Right atrium auricular region (tissue), 2 donors: Measurements from ENCODE around the gene YLPM1. TPM values are rescaled to one million over a fixed set of nuclear protein-coding genes. Genes with fewer than 3 reads are reported as not detected.
A peak's percentile ranks its signal among the peaks of the same experiment; 100 is the strongest.

Source experiments
- DNase-seq: peaks from one replicate; pipeline ENCODE4 v3.0.0-alpha.2; 2019; ENCODE audit warnings: low spot score
- H3K27ac ChIP-seq, 2 donors: fragments of 200-600 bp; sonication (generic); 1 replicate in 1 of 2; 2 replicates in 1 of 2; pipeline ENCODE4 v1.5.1; 2016 to 2019
- H3K27me3 ChIP-seq, 2 donors: fragments of 200-600 bp; sonication (generic); one replicate each; pipeline versions ENCODE4 v1.5.1 to v1.6.0; 2017 to 2019
- H3K36me3 ChIP-seq: fragments of 200-600 bp; sonication (generic); one replicate; pipeline ENCODE4 v1.5.1; 2016
- H3K4me1 ChIP-seq, 2 donors: fragments of 200-600 bp; sonication (generic); one replicate each; pipeline versions ENCODE4 v1.5.1 to v1.6.0; 2017 to 2019
- H3K4me3 ChIP-seq, 2 donors: fragments of 200-600 bp; sonication (generic); 1 replicate in 1 of 2; 2 replicates in 1 of 2; pipeline ENCODE4 v1.5.1; 2017 to 2019; ENCODE audit warnings: mild to moderate bottlenecking in 1 of 2, moderate library complexity in 1 of 2
- H3K9me3 ChIP-seq, 2 donors: fragments of 200-600 bp; sonication (generic); one replicate each; pipeline ENCODE4 v1.5.1; 2019
- total RNA-seq, 2 donors: library from RNA; depleted of rRNA; stranded (reverse); fragments of >200 nt; gene quantifications; one replicate each; pipeline ENCODE4 v1.1.0, GENCODE V29; 2016
- TF ChIP-seq, protein P1 (sequence below), 2 donors: fragments of 200-600 bp; sonication (generic); IDR thresholded peaks; one replicate each; pipeline ENCODE4 v1.5.1; 2019; ENCODE audit warnings: antibody characterized with exemption in 2 of 2

Gene YLPM1
- total RNA-seq, 2 donors from 2014 or later = 23.6 to 25.3 TPM

GRCh38 chr14:74771399-74771798 is 8.3 kb downstream of the YLPM1 start:
- Histone ChIP-seq H3K36me3 (no peaks in the 10 kb centered on the region), H3K9me3 (no peaks in the 10 kb centered on the region), H3K4me1 (peaks cover 0 to 19% of the 10 kb centered on the region in 2 donors), H3K27me3 (no peaks in the 10 kb centered on the region), H3K4me3 (no peak overlapping the region), H3K27ac (no peak overlapping the region)
- TF ChIP-seq, protein P1, sequence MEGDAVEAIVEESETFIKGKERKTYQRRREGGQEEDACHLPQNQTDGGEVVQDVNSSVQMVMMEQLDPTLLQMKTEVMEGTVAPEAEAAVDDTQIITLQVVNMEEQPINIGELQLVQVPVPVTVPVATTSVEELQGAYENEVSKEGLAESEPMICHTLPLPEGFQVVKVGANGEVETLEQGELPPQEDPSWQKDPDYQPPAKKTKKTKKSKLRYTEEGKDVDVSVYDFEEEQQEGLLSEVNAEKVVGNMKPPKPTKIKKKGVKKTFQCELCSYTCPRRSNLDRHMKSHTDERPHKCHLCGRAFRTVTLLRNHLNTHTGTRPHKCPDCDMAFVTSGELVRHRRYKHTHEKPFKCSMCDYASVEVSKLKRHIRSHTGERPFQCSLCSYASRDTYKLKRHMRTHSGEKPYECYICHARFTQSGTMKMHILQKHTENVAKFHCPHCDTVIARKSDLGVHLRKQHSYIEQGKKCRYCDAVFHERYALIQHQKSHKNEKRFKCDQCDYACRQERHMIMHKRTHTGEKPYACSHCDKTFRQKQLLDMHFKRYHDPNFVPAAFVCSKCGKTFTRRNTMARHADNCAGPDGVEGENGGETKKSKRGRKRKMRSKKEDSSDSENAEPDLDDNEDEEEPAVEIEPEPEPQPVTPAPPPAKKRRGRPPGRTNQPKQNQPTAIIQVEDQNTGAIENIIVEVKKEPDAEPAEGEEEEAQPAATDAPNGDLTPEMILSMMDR (IDR thresholded peaks at IDR 0.05) = no peak
- DNase-seq = no peak

DNA sequence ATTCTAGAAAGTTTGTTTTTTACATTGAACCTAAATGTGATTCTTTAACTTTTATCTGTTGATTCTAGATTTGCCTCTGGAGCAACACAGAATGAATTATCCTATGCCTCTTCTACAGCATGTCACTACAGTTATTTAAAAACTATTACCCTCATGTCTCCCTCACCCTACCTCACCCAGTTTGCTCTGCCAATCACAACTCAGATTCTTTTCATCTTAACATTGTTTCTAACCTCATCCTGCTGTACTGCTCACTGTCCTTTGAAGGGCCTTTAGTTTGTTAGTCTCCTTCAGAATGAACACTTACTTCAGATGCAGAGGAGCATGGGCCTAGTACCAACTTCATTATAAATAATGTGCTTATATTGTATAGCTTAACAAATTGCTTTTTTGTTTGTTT is 21.5 kb downstream of the YLPM1 start:
- no peak overlapping the region for H3K4me3 ChIP-seq
- H3K36me3 ChIP-seq = peaks cover 41% of the 10 kb centered on the region
- H3K9me3 ChIP-seq = no peaks in the 10 kb centered on the region
- H3K27ac ChIP-seq = peak overlapping the region in 1 of 2 donors; percentile 54
- H3K27me3 ChIP-seq = no peaks in the 10 kb centered on the region
- TF ChIP-seq, protein P1 (IDR thresholded peaks at IDR 0.05) = no peak
- no peak for DNase-seq
- no peaks in the 10 kb centered on the region for H3K4me1 ChIP-seq

- Histone ChIP-seq H3K27me3 (no peaks in the 10 kb centered on the region), H3K36me3 (peaks cover 36% of the 10 kb centered on the region), H3K4me1 (no peaks in the 10 kb centered on the region), H3K9me3 (no peaks in the 10 kb centered on the region), H3K27ac (peak overlapping the region in 1 of 2 donors; percentile 54), H3K4me3 (no peak overlapping the region)
- DNase-seq = no peak
- TF ChIP-seq, protein P1 (IDR thresholded peaks at IDR 0.05) = no peak
These were observed 22.0 kb downstream of the YLPM1 start for GRCh38 chr14:74785056-74785613.

DNA sequence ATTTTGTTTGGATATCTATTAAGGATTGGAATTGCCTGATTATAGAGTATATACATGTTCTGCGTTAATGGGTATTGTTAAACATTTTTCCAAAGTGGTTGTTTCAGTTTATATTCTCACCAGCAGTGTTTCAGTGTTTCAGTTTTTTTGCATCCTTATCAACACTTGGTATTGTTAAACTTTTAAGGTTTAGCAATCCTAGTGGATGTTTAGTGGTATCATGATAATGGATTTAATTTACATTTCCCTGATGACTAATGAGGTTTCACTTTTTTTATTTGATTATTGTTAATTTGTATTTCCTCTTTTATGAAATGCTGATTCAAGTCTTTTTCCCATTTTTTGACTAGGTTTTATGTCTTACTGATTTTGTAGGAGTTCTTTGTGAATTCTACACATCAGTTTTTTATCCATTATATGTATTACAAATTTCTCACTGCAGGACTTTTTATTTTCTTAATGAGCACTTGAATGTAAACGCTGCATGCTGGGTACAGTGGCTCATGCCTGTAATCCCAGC is 23.7 kb downstream of the YLPM1 start:
- no peak overlapping the region for H3K27ac ChIP-seq
- TF ChIP-seq, protein P1 (IDR thresholded peaks at IDR 0.05) = no peak
- peaks cover 19% of the 10 kb centered on the region for H3K36me3 ChIP-seq
- H3K27me3 ChIP-seq = no peaks in the 10 kb centered on the region
- H3K4me3 ChIP-seq = no peak overlapping the region
- H3K4me1 ChIP-seq = no peaks in the 10 kb centered on the region
- H3K9me3 ChIP-seq = no peaks in the 10 kb centered on the region
- no peak for DNase-seq

DNA sequence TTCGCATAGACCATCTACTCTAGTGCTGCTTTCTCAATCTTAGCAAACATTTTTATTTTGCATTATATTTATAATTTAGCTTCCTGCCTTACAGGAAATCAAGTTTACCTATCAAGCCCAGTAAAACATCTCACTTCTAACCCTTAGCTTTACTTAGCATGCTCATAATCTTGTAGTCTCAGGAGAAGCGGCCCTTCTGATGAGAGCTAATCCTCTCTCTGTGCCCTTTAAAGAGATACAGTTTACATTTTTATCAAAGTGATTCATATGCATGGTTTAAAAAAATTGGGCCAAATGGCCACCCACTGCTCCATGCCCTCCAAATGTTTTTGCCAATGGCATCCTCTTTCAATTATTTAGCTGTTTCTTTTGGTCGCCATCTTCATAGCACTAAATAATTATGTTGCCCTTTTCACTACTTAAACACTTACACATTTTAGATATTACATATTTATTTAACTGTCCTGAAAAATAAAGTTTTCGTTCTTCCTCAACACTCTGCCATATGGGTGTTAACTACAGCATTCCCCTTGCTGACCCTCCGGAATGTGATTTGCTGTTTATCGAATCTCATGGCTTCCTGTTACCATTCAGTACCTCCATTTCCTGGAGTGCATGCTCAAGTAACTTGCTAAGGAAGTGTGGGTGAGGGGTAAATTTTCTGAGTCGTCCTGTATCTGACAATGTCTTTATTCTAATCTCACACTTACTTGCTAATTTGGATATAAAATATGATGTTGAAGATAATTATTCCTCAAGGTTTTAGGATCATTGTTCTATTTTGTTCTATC is 29.3 kb downstream of the YLPM1 start:
- H3K9me3 ChIP-seq = no peaks in the 10 kb centered on the region
- peaks cover 0 to 23% of the 10 kb centered on the region in 2 donors for H3K4me1 ChIP-seq
- no peak overlapping the region for H3K27ac ChIP-seq
- no peak overlapping the region for H3K4me3 ChIP-seq
- TF ChIP-seq, protein P1 (IDR thresholded peaks at IDR 0.05) = no peak
- H3K27me3 ChIP-seq = no peaks in the 10 kb centered on the region
- H3K36me3 ChIP-seq = no peaks in the 10 kb centered on the region
- DNase-seq = no peak
